Activated B cell treated with CpG ODN at 0.5 μM for 24 hours (primary cell): ENCODE measurements around the gene ADAMTS8. TPM values are rescaled to one million over a fixed set of nuclear protein-coding genes. Genes with fewer than 3 reads are reported as not detected.

Source experiments
- ATAC-seq: fragments of 200-7000 bp; cut with Tn5 transposase; one replicate; pipeline ENCODE4 v1.10.0; 2021; ENCODE audit warnings: low read depth, mild to moderate bottlenecking, moderate library complexity
- CTCF ChIA-PET: fragments of 350-600 bp; sonication (Branson Sonifier 250); formaldehyde crosslinking; loops from one replicate; lab custom pipeline; 2021; ENCODE audit warnings: antibody characterized with exemption; lab: Charles Lee
- POLR2A ChIA-PET: fragments of 350-600 bp; sonication (Branson Sonifier 250); formaldehyde crosslinking; loops from one replicate; lab custom pipeline; 2021; ENCODE audit warnings: antibody characterized with exemption; lab: Charles Lee
- DNase-seq: peaks from one replicate; pipeline ENCODE4 v3.0.0; 2022
- H3K27ac Mint-ChIP-seq: one replicate; pipeline ENCODE4 v1.8.0; 2020; ENCODE audit warnings: mixed read lengths
- H3K27me3 Mint-ChIP-seq: one replicate; pipeline ENCODE4 v1.8.0; 2021; ENCODE audit warnings: mixed read lengths
- H3K36me3 Mint-ChIP-seq: one replicate; pipeline ENCODE4 v1.8.0; 2021; ENCODE audit warnings: low read depth, mixed read lengths
- H3K4me1 Mint-ChIP-seq: one replicate; pipeline ENCODE4 v1.8.0; 2021; ENCODE audit warnings: mixed read lengths
- H3K4me3 Mint-ChIP-seq: one replicate; pipeline ENCODE4 v1.8.0; 2020; ENCODE audit warnings: mild to moderate bottlenecking, mixed read lengths
- H3K9me3 Mint-ChIP-seq: one replicate; pipeline ENCODE4 v1.8.0; 2020; ENCODE audit warnings: mixed read lengths
- intact Hi-C: fragments of 100-400 bp; cut with micrococcal nuclease; formaldehyde crosslinking; loops from one replicate; pipeline ENCODE4 v1.15.1; 2024
- total RNA-seq: library from RNA; stranded (reverse); gene quantifications from 2 replicates; pipeline ENCODE4 v1.2.3, GENCODE V29; 2022
- TF ChIP-seq, protein P1 (sequence below): fragments of 200-600 bp; IDR thresholded peaks from one replicate; pipeline ENCODE4 v1.8.0; 2022; ENCODE audit warnings: antibody characterized with exemption, mild to moderate bottlenecking

The ADAMTS8 gene
- total RNA-seq, 1 donor from 2014 or later, result not detected

DNA sequence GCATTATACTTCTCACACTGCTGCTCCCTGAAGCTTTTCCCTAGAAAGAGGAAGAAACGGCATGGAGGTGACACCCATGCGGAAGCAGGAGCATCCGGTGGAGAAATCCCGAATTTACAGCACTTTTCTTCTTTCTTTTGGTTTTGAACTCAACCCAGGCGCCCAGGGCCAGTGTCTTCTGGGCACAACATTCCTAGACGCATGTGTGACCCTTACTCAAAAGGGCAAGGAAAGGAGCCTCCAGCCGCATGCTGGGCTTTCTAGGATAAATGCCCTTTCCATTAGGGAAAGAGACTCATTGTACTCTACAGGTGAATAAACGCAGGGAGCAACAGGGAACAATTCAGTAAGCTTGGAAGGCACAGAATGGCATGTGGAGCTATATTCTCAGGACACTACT lies 19.5 kb downstream of the ADAMTS8 start:
- no peak overlapping the region for H3K4me3 Mint-ChIP-seq
- no peak overlapping the region for H3K27ac Mint-ChIP-seq
- TF ChIP-seq, protein P1, sequence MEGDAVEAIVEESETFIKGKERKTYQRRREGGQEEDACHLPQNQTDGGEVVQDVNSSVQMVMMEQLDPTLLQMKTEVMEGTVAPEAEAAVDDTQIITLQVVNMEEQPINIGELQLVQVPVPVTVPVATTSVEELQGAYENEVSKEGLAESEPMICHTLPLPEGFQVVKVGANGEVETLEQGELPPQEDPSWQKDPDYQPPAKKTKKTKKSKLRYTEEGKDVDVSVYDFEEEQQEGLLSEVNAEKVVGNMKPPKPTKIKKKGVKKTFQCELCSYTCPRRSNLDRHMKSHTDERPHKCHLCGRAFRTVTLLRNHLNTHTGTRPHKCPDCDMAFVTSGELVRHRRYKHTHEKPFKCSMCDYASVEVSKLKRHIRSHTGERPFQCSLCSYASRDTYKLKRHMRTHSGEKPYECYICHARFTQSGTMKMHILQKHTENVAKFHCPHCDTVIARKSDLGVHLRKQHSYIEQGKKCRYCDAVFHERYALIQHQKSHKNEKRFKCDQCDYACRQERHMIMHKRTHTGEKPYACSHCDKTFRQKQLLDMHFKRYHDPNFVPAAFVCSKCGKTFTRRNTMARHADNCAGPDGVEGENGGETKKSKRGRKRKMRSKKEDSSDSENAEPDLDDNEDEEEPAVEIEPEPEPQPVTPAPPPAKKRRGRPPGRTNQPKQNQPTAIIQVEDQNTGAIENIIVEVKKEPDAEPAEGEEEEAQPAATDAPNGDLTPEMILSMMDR, result no peak
- CTCF ChIA-PET, result interaction anchor here (0.6 kb wide), 1 partner anchor 486 kb away, joined by 3 read pairs; no protein-coding TSS in a partner anchor
- H3K36me3 Mint-ChIP-seq, result no peaks in the 10 kb centered on the region
- intact Hi-C loops, result no loop called here
- POLR2A ChIA-PET, result no interaction called here
- H3K9me3 Mint-ChIP-seq, result no peaks in the 10 kb centered on the region
- H3K4me1 Mint-ChIP-seq, result no peaks in the 10 kb centered on the region
- H3K27me3 Mint-ChIP-seq, result peaks cover 26% of the 10 kb centered on the region
- ATAC-seq (no peak), DNase-seq (no peak)

DNA sequence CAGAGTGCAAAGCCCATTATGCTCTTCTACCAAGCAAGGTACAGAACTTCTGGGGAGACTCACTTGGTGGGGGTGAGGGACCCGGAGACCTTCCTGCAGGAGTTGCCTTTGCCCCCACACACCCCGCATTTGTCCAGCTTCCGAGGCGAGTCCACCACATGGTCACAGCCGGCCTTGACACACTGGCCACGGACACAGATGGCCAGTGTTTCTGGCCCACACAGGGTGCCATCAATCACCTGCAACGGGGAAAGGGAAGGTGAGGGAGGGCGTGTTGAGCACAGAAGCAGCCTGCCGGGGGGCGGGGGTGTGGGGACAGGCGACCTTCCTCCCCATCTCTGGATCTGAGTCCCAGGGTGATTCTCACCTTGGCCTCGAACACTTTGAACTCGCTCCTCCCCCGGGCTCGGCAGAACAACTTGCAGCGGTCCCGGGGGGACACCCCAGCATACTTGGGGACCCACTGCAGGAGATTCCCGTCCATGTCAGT lies 20.0 kb downstream of the ADAMTS8 start:
- ATAC-seq (no peak), DNase-seq (no peak)
- ChIA-PET CTCF (no interaction called here), POLR2A (no interaction called here)
- H3K36me3 Mint-ChIP-seq, result no peaks in the 10 kb centered on the region
- TF ChIP-seq, protein P1, result no peak
- no peak overlapping the region for H3K27ac Mint-ChIP-seq
- no peaks in the 10 kb centered on the region for H3K9me3 Mint-ChIP-seq
- H3K4me3 Mint-ChIP-seq, result no peak overlapping the region
- H3K27me3 Mint-ChIP-seq, result peaks cover 29% of the 10 kb centered on the region
- no peaks in the 10 kb centered on the region for H3K4me1 Mint-ChIP-seq
- intact Hi-C loops, result no loop called here

DNA sequence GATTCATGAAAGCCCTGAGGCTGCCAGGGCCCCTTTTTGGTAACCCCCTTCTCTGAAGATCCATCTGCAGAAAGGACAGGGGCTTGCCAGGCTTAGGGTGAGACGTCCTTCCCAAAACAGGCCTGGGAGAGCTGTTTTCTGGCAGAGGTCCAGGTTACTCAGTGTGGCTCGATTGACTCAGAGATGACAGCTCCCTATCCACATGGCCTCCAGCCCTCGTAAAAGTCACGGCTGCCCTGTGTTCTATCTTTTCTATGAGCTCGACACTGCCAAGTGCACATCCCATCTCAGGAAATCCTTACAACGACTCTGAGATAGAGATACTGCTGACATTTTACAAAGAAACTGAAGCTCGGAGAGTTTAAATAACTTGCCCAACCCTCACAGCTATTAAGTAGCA lies 20.4 kb downstream of the ADAMTS8 start:
- H3K9me3 Mint-ChIP-seq, result no peaks in the 10 kb centered on the region
- H3K27me3 Mint-ChIP-seq, result peaks cover 26% of the 10 kb centered on the region
- ChIA-PET CTCF (no interaction called here), POLR2A (no interaction called here)
- TF ChIP-seq, protein P1, result no peak
- ATAC-seq (no peak), DNase-seq (no peak)
- H3K4me1 Mint-ChIP-seq, result no peaks in the 10 kb centered on the region
- no peaks in the 10 kb centered on the region for H3K36me3 Mint-ChIP-seq
- H3K4me3 Mint-ChIP-seq, result no peak overlapping the region
- no peak overlapping the region for H3K27ac Mint-ChIP-seq
- intact Hi-C loops, result no loop called here

DNA sequence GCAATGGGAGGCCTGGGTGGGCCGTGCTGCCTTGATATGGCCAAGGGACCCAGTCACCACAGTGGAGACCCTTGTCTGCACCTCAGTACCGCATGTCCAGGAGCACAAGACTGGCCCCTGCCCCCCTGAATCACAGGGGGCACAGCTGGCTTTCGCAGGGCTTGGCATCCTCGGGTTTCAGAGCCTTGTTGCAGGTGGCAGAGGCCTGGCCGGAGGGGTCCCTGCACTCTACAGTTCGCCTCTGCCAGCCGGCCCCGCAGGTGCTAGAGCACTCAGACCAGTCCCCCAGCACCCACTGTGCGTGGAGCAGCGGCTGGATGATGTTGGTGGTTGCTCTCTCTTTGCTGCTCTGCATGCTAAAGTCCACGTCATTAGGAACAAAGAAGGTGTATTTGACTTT lies 23.0 kb downstream of the ADAMTS8 start:
- H3K27me3 Mint-ChIP-seq, result peaks cover 30% of the 10 kb centered on the region

DNA sequence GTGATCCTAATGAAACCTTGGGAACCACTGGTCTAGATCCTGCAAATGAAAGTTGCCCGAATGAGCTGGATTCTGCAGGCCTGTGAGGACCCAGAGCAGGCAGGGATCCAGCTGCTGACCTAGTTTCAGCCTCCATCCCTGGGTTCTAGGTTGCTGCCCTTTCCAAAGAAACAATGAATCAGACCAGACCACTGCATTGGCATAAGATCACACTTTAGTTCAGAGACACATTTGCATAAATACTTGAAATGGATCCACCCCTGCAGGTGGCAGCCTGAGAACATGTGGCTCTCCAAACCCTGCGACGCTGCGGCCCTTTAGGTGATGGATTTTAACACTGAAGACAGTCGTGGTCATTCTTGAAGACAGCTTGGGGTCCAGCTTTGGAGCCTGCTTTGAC lies 23.7 kb downstream of the ADAMTS8 start:
- Mint-ChIP-seq H3K27me3 (peaks cover 29% of the 10 kb centered on the region), H3K9me3 (no peaks in the 10 kb centered on the region), H3K4me1 (peaks cover 8% of the 10 kb centered on the region), H3K27ac (no peak overlapping the region), H3K36me3 (no peaks in the 10 kb centered on the region), H3K4me3 (no peak overlapping the region)
- DNase-seq (no peak), ATAC-seq (no peak)
- intact Hi-C loops, result no loop called here
- ChIA-PET POLR2A (no interaction called here), CTCF (no interaction called here)
- TF ChIP-seq, protein P1, result no peak

More for the DNA sequence above, 23.0 kb downstream of the ADAMTS8 start:
- Mint-ChIP-seq H3K4me3 (no peak overlapping the region), H3K27ac (no peak overlapping the region), H3K36me3 (no peaks in the 10 kb centered on the region), H3K4me1 (peaks cover 8% of the 10 kb centered on the region), H3K9me3 (no peaks in the 10 kb centered on the region)
- DNase-seq, result no peak
- TF ChIP-seq, protein P1, result no peak
- ATAC-seq, result no peak
- ChIA-PET CTCF (no interaction called here), POLR2A (no interaction called here)
- intact Hi-C loops, result no loop called here
